GM18861 (cell line): Measurements from ENCODE around the gene NINL.
"Not testable (repeated sequence)": the region's sequence is repeated elsewhere in the genome, so short reads cannot be mapped to it uniquely, and the experiment has no call there.

Experiments
- ATAC-seq: cut with Tn5 transposase; IDR thresholded peaks from one replicate; pipeline ENCODE4 v1.9.1; 2021; ENCODE audit not compliant: unreplicated experiment

NINL gene

DNA sequence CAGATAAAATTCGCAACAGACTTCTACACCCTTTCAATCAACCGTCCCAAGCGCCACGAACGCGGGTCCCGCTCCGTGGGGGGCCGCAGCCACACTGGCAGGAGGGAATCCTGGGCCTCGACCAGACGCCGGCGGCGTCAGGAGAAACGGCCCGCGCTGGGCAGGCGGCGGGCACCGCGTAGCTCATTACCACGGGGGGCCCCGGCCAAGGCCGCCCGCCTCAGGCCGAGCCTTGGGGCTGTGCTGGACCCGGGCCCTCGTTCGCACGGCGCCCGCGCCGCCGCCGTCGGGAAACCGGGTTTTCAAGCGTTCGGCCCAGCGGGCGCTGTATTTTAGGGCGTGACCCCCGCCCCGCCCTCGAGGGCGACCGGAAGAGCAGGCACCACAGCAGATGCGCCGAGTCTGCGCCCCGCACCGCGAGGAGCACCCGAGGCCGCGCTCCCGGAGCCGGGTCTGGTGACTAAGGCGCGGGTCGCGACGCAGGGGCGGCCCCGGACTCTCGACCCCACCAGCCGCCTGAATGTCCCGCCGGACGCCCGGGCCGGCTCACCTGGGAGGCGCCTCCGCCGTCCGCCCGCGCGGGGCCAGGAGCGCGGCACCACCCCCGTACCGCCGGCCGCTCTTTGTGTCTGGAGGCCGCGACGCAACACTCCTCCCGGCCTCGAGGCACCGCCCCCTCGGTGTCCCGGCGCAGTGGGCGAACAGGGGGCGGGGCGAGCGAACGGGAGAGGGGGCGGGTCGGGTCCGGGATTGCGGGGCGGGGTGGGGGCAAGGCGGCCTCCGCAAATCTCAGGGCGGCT is at the start of gene NINL:
Gene NINL (minus strand): TSS at position 627 of the 800 bp plus-strand sequence. CDS start 58,944 bp downstream, outside the sequence.
- no peak for ATAC-seq

DNA sequence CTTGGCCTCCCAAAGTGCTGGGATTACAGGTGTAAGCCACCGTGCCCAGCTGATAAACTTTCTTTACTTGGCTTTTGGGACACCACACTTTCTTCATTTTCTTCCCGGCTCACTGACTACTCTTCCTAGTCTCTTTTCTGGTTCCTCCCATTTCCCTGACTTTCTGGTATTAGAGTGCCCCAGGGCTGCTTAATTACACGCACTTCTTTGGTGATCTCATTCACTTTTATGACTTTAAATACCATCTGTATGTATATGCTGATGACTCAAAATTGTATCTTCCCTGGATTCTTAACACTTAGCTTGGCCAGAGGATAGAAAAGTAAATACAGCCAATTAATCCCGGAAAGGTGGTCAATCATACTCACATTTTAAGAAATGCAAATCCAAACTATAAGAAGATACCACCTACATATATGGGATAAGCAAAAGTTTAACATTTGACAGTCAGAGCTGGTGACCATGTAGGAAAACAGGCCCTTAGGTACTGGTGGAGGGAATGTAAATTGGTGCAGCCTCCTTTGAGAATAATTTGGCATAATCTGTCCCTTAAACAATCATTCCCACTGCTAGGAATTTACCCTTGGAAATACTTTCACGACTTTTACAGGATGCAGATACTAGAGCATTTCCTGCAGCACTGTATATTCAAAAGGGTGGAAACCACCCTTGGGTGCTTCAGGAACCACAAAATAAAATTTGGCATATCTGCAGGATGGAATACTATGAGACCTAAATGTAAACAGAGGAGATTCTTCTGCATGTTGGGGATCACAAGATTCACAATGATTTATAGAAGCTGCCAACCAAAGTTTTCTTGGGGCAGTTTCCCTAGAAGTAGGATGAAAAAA is 47.8 kb upstream of the NINL start:
- no peak for ATAC-seq

DNA sequence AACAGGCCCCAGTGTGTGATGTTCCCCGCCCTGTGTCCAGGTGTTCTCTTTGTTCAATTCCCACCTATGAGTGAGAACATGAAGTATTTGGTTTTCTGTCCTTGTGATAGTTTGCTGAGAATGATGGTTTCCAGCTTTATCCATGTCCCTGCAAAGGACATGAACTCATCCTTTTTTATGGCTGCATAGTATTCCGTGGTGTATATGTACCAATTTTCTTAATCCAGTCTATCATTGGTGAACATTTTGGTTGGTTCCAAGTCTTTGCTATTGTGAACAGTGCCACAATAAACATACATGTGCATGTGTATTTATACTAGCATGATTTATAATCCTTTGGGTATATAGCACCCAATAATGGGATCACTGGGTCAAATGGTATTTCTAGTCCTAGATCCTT is 45.3 kb upstream of the NINL start:
- not testable (repeated sequence) for ATAC-seq

DNA sequence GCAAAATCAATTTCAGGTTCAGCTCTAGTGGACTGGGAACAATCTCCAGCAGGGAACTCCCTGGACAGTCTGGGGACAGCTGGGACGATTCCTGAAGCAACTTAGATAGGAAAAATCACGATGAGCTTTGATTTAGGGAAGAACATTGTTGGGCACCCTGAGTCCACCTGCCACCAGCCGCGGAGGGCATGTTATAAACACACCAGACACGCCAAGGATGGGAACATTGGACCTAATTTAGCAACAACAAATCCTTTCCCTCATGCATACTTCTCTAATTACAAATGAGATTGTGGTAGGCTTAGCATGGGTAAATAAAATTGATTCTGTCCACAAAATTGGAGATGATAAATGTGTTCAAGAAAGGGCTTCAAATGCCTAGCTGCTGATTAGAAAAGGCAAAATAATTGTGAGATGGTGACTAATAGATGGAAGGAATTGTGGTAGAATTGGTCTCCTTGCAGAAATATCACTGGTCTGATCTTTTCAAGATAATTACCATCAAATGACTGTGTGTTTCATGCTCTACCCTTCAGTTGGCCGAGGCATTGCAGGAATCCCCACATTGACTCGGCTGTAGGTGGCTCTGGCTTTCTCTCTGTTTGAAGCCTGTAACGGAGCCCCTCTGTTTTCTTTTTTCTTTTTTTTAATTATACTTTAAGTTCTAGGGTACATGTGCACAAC is 44.6 kb upstream of the NINL start:
- ATAC-seq = no peak

DNA sequence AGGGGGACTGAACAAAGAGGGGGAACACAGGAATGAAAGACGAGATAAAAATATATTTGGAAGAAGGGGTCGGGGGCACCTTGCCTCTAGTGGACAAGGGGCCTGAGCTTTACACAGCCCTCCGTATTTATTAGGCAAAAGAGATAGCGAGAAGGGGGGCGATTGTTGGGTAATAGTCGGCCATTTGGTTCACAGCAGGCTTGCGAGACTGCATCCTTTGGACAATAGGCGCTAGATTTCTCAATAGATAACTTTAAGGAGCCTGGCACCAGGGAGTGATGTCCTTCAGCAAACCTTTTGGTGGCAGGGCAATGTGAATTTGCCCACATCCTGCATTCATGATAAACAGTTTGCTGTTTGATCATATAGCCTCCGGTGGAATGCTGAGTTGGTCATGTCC is 41.4 kb upstream of the NINL start:
- ATAC-seq = no peak

DNA sequence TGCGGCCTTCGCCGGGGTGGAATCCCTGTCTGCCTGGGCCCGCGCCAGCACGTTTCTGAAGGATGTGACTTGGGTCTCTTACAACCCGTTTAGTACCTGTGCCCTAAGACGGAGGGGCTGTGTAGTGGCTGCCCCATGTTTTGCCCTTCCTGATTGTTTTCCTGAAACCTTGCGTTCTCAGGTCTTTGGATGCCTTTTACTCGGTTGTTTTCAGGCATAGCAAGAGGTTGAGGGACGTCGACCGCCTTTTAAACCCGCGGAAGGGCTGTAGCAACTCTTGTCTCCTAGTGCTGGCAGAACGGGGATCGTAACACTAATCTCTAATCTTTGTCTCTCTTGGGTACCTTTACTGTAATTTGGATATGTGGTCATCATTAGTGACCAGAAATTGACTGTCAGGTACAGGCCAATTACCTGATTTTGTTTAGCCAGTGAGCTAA is 39.2 kb upstream of the NINL start:
- ATAC-seq = no peak

DNA sequence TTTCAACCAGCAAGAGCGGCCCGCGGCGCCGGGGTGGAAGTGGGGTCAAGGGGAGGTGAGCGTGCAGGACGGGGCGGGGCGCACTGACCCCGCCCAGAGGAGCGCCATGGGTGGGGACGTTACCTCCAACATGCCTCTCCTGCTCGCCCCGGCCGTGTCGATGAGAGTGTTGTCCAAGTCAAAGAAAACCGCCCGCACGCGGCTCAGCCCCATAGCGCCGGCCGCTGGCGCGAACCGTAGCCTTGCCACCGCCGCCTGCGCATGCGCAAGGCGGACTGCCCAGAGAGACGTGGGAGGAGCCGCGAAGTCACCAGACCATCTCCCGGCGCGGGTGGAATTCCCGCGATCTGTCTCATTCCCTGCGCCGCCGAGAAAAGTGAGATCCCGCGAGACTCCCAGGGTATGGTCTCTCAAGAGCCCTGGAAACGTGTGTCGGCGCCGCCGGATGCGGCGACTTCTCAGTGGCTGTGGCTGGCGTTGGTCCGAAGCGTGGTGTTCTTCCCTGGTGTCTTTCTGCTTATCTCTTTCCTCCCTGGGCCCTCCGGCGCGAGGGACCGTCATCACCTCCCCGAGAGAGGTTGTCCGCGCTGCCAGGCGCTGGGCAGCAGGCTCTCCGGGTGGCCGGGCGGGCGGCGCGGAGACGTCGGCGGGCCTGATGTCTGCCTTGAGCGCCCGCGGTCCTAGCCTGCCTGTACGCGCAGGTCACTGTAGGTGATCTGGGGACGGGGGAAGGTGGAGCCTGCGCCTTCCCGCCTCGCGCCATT is 38.6 kb upstream of the NINL start, which contains the start of gene NANP:
Gene NANP (minus strand): TSS at position 279 of the 764 bp plus-strand sequence. CDS start 66 bp downstream, at position 213.
- peak; percentile 78 for ATAC-seq

DNA sequence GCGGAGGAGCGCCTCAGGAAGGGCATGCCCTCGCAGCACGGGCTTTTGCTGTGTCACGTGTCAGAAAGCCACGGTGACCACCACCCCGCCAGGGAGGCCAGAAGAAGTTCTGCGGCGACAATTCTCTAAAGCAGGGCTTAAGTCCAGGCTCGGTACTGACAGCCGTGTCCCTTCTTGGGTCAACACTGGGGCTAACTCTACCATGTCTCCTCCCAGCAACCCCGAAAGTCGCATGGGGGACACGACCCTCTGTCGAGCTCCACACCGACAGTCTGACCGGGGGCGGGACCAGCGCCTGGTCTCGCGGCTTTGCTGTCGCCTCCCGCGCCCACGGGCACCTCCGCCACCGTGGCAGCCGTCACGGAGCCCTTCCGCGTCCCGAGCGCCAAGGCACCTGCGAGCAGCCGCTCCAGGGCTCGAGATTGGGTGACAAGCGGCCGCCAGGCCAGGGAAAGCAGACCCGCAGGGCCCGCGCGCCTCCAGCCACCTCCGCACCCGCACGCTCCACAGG is 37.9 kb upstream of the NINL start:
- ATAC-seq = peak; percentile 7

DNA sequence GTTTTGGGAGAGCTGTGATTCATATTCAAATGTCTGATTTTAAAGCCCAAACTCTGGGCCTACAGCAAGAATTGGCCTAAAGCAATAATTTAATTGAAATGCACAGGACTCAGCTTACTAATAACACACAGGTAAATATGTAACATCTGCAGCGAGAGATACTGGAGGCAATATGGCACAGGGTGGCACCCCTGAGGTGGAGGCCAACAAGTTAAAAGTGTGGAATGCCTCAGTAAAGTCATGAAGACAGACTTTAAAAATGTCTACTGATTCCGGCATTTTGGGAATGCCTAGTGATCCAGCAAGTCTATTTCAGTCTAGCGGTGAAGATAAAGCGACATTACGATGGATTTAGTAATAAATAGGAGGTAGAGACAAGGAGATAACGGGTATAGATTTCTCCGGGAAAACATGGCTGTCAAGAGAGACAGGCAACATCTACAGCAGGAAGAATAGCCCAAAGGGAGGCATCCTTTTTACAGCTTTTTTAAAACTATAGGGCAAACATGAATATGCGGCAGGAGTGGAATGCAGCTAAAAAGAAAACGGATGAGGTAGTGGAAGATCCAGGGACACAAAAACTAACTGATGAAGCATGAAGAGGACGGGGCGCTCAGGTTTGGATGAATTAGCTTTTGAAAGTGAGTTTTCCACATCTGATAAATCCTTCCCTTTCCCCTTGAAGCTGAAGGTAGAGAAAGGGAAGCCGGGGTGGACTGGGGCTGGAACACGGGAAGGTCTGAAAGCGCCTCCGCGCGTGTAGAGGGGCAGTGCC is 37.3 kb upstream of the NINL start:
- no peak for ATAC-seq

DNA sequence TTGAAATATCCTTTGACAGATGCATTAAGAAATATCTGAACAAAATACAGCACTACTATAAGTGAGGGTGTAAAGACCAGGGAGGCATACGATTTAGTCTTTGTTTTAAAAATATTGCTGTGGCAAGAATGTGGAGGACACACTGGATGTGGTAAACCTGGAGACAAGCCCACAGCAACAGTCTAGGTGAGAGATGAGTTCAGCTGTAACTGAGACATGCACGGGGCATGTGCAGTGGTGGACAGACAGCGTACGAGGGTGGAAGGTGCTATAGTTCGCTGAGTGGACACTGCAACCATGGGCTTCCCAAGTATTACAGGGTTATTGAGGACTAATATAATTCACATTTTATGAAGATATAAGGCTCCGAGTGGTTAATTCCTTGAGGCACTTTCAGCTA is 36.7 kb upstream of the NINL start:
- ATAC-seq = no peak

DNA sequence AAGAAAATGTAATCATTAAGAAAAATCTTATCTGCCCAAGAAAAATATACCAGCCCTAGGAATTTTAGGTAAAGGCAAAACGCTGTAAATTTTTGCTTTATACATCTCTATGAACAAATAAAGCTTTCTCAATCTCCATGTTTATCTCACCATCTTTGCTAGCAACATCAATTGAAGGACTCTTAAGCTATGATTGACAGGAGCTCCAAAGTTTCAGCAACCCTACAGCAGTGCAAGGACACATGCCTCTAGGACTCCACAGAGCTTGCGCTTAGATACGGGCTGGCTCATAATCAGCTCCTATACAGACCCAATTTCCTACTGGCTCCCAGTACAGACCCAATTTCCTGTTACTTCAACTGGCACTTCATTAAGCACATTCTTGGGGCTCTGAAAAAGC is 34.2 kb upstream of the NINL start:
- ATAC-seq = no peak

DNA sequence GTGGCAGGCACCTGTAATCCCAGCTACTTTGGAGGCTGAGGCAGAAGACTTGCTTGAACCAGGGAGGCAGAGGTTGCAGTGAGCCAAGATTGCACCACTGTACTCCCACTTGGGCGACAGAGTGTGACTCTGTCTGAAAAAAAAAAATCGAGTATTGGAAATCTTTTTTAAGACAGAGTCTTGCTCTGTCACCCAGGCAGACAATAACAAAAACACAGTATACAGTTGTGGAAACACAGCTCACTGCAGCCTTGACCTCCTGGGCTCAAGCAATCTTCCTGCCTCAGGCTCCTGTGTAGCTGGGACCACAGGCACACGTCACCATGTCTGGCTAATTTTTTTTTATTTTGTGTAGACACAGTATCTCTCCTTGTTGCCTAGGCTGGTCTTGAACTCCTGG is 23.4 kb upstream of the NINL start:
- no peak for ATAC-seq

DNA sequence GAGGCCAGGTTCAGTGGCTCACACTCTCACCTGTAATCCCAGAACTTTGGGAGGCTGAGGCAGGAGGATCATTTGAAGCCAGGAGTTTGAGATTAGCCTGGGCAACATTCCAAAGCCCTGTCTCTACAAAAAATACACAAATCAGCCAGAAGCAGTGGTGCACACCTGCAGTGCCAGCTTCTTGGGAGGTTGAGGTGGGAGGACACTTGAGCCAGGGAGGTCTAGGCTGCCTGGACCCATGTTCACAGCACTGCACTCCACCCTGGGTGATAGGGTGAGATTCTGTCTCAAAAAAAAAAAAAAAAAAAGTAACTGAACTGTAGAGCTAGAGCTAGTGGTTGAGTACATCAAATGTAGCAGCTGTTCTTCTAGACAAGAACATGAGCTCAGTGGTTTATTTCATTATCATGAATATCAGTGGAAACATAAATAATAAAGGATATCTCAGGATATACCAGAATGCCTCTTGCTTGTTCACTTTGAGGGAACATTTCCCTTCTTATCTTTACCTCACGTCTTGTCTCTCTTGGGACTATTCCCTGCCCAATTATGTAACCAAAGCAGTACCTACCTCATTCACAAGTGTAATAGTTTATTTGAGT is 20.9 kb upstream of the NINL start:
- ATAC-seq = no peak

DNA sequence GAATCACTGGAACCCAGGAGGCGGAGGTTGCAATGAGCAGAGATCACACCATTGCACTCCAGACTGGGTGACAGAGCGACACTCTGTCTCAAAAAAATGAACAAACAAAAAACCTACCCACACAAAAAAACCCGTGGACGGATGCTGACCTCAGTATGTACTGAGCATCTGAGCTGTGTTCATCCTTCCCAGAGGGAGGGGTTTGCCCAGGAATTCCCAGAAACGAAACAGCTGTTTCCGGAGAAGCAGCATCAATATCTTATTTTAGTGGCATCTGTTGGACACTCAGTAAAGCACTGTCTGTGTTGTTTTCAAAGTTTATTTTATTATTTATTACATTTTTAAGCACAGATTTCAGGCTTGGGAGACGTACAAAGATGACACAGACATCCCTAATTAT is 19.8 kb upstream of the NINL start:
- no peak for ATAC-seq

DNA sequence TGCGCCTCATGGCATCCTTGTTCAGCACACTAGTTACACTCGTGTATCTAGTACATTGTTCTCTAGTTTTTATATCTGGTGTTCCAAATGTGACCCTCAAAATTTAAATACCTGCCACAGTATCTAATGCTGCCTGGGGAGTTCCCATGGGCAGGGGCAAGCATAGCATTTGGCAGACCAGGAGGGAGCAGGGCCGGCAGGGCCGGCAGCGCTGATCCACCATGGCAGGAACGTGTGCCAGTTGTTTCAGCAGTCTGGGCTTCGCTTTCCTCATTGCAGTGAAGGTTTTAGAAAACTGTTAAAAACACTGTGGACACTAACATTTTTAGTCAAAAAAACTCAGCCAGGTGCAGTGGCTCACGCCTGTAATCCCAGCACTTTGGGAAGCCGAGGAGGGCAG is 19.3 kb upstream of the NINL start:
- no peak for ATAC-seq

DNA sequence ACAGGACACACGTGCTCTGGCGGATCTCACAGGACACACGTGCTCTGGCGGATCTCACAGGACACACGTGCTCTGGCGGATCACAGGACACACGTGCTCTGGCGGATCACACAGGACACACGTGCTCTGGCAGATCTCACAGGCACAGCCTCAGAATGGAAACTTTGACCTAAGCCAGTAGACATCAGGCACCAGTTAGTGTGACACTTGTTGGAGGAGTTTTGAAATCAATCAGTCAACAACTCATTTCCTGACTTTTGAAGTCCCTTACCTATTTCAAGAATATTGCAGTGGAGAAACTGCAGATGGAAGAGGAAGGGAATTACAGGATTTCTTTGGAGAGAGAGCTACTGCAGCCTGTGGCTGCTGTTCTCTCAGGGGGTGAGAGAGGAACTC is 17.6 kb upstream of the NINL start:
- not testable (repeated sequence) for ATAC-seq

DNA sequence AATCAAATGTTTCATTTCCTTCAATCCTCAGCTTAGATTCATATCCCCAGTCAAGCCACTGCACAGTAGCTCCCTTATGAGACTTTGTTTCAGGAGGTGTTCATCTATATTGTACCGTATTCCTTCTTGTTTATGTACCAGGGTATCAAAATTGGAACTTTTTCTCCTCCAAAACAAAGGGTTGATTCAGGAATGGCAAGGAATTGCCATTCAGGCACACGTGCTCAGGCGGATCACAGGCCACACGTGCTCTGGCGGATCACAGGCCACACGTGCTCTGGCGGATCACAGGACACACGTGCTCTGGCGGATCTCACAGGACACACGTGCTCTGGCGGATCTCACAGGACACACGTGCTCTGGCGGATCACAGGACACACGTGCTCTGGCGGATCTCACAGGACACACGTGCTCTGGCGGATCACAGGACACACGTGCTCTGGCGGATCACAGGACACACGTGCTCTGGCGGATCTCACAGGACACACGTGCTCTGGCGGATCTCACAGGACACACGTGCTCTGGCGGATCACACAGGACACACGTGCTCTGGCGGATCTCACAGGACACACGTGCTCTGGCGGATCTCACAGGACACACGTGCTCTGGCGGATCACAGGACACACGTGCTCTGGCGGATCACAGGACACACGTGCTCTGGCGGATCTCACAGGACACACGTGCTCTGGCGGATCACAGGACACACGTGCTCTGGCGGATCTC is 17.0 kb upstream of the NINL start:
- ATAC-seq = not testable (repeated sequence)

DNA sequence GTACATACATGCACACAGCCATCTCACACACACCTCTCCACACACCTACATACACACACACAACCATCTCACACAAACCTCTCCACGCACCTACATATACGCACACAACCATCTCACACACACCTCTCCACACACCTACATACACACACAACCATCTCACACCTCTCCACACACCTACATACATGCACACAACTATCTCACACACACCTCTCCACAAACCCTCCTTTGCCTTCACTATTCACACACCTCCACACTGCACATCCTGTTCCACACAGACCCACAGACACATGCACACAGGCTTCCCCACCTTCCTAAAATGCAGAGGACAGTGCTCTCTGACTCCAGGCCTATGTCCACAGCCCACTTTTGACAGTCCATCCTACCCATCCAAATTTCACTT is 16.3 kb upstream of the NINL start:
- ATAC-seq = no peak

DNA sequence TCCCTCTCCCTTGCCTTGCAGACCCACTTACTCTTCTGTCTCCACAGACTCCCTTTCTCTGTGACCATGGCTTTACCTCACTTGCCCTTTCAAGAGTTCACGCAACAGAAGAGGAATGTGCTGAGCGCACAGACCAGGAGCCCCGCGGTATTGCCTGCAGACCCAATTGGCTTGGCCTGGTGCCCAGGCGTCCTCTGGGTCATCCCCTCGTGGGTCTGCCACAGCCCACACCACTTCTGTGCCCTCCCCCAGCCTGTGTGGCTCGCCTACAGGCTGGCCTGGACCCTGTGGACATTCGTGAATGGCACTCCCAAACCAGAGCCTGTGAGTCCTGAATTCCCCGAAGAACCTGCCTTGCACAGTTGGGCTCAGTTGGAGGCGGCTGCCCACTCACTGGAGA is 15.3 kb upstream of the NINL start:
- ATAC-seq = no peak
